H54 (cell line): Measurements from ENCODE around the gene HIKESHI.
"Not testable (repeated sequence)": the region's sequence is repeated elsewhere in the genome, so short reads cannot be mapped to it uniquely, and the experiment has no call there.

Experiments used
- DNase-seq: peaks from one replicate; pipeline ENCODE4 v3.0.0; 2011; ENCODE audit warnings: low spot score, mixed read lengths; ENCODE audit not compliant: insufficient read length
- FAIRE-seq: peaks from 3 replicates; lab custom pipeline; 2011; peaks lifted over from hg19 to GRCh38; lab: Jason Lieb, UNC
- POLR2A ChIP-seq: IDR thresholded peaks from 2 replicates; pipeline ENCODE4 v1.6.1; 2011; ENCODE audit warnings: low read depth, mild to moderate bottlenecking, low read length

HIKESHI gene

DNA sequence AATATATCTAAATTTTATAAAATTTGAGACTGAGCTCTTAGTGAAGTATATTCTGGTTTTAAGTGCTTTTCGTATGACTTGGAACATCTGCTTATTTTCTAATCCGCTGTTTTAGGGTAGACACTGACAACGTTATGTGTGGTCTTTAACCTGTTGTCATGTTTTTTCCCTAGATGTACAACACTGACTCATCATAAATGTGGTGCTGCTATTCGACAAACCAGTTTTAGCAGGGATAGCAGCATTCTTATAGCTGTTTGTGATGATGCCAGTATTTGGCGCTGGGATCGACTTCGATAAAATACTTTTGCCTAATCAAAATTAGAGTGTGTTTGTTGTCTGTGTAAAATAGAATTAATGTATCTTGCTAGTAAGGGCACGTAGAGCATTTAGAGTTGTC lies 23.8 kb upstream of the HIKESHI start:
- DNase-seq (no peak), FAIRE-seq (peak; percentile 75)
- no peak for TF ChIP-seq POLR2A

DNA sequence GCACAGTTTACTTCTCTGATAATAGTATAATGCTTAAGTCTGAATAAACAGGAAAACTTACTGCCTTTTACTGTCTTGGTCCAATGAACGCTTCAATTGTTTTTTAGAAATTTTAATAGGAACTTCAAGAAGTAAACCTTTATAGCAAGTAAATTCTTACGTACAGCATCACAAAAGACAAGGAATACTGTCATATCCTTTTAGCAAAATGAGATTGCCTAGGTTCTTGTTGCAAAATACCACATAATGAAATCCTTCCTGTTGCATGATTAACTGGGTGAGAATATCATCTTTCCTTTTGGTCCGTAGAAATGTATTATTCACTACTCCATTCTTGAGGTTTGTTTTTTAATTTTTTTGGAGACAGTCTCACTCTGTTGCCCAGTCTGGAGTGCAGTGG lies 22.3 kb upstream of the HIKESHI start:
- FAIRE-seq (peak; percentile 64), DNase-seq (no peak)
- no peak for TF ChIP-seq POLR2A

DNA sequence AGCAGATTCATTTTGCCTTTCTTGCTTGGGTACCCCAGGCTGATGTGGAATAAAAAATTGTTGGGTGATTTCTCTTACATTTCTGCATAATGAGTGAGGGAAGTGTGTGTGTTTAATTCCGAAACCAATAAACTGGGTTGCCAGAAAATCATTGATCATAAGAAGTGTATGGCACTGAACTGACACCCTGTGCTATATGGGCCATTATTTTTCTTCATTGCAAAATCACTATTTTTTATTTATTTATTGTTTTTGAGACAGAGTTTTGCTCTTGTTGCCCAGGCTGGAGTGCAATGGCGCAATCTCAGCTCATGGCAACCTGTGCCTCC lies 14.6 kb upstream of the HIKESHI start:
- no peak for TF ChIP-seq POLR2A
- DNase-seq (no peak), FAIRE-seq (no peak)

DNA sequence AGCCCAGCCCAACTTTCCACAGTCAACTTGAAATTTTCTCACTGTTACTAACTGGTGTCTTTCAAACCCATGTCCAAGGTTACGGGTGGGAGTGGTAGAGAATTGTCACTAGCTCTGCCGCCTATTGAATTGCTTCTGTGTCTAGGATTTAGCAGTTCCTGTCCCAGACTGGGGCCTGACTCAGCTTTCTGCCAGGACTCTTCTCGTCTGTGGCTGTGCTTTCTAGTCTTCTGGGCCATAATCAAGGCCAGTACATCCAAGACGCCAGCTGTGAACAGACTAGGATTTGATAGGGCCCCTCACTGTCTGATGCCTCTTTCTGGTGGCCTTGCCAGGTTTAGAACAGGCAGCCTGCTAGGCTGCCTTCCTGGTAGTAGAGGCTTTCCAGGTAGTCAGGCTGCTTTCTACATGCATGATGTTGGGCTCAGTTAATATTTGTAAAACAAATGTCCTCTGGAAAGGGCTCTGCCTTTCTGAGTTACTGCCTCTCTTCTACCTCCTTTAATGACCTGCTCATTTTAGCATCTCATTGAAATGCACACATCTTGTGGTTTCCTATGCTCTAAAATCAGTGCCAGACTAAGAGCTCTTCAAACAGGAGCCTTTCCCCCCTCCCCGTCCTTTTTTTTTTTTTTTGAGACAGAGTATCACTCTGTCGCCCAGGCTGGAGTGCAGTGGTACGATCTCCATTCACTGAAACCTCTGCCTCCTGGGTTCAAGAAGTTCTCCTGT lies 13.1 kb upstream of the HIKESHI start:
- DNase-seq (no peak), FAIRE-seq (no peak)
- no peak for TF ChIP-seq POLR2A

- DNase-seq = not testable (repeated sequence)
Measured at GRCh38 chr11:86289508-86290280, 12.3 kb upstream of the HIKESHI start.

DNA sequence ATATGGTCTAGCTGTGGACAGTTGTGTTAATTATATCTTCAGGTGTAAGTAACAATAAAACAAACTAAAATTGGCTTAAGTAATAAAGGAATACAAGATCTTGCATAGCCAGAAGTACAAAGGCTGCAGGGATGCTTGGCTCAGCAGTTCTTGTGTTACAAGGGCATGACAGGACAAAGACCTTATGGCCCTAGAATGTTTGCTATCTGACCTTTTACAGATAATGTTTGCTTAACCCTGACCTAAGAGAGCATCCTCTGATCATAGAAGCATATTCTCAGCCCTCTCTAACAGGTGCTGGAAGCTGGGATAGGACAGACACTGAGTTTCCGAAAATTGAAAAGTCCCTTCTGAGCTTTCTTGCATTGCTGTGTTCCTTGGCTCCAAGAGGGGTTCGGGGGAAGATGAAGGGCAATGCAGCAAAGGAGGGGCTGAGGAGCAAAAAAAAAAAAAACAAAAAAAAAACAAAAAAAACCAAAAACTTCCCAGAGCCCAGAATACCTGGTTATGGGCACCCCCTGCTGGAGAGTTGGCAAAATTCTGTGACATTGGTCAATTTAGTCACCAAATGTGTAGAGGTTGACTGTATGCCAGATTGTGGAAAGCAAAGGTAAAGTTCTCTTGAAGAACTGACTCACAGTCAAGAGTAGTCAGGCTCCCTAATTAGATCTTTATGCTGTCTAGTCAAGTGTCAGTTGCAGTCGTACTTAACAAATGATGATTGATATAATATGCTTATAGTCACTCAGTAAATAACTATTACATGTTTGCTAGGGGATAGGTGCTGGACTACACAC lies 10.4 kb upstream of the HIKESHI start:
- TF ChIP-seq POLR2A = no peak
- DNase-seq (peak; percentile 31), FAIRE-seq (peak; percentile 75)

More at GRCh38 chr11:86289508-86290280, 12.3 kb upstream of the HIKESHI start:
- not testable (repeated sequence) for FAIRE-seq

DNA sequence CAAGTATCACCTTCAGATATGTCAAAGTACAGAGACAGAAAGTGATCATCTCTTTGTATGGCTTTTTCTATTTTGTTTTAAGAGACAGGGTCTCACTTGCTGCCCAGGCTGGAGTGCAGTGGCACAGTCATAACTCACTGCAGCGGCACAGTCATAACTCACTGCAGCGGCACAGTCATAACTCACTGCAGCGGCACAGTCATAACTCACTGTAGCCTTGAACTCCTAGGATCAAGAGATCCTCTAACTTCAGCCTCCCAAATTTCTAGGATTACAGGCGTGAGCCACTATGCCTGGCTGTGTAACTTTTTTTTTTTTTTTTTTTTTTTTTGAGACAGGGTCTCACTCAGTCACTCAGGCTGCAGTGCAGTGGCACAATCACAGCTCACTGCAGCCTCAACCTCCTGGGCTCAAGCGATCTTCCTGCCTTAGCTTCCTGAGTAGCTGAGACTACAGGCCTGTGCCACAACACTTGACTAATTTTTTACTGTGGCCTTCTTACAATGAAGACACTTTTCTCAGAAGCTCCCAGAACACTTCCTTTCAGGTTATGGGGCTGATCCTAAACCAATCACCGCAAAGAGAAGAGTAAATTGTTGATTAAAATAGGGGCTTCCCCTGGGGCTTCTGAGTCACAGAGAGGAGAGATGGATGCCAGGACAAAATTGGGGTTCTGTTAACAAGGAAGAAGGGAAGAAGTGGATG lies 9.0 kb upstream of the HIKESHI start:
- FAIRE-seq = no peak
- TF ChIP-seq POLR2A = no peak
- no peak for DNase-seq

GRCh38 chr11:86294026-86294425 lies 8.0 kb upstream of the HIKESHI start:
- TF ChIP-seq POLR2A = no peak
- DNase-seq (no peak), FAIRE-seq (no peak)

DNA sequence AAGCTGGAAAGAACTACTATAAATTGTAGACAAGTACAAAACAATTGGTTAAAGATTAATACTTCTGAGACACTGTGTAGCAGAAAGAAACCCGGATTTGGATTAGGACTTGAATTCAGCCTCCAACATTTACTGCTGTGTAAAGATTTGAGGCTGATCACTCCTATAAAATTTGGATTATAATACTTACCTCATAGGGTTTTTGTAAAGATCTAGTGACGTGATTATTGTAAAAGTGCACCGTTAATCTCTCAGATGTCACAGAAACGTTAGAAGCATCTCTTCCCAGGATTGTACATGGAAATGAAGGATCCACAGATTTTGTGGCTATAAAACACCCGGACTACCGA lies 323 bp upstream of the HIKESHI start:
- FAIRE-seq (no peak), DNase-seq (no peak)
- no peak for TF ChIP-seq POLR2A

DNA sequence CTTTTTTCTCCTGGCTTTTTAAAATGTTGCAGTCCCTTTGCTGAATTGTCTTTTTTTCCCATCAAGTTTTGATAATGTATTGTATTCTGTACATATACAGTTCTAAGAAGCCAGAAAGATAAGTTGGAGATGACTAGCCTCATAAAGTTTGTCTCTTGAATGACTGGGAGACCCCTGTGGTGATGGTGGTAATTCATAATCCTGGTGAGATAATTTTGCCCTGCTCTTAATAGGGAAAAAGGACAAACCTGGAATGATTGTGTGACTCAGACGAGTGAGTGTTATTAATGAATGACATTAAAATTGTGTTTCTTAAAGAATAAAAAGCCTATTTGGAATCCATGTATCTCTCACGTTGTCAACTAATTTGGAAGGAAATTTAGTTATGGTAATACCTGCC lies 1.2 kb downstream of the HIKESHI start:
- DNase-seq (no peak), FAIRE-seq (peak; percentile 60)
- no peak for TF ChIP-seq POLR2A

GRCh38 chr11:86308710-86309109 lies 6.7 kb downstream of the HIKESHI start:
- not testable (repeated sequence) for FAIRE-seq

GRCh38 chr11:86313793-86314192 lies 11.8 kb downstream of the HIKESHI start:
- no peak for TF ChIP-seq POLR2A
- FAIRE-seq = peak; percentile 15
- no peak for DNase-seq

More at GRCh38 chr11:86308710-86309109, 6.7 kb downstream of the HIKESHI start:
- not testable (repeated sequence) for DNase-seq

DNA sequence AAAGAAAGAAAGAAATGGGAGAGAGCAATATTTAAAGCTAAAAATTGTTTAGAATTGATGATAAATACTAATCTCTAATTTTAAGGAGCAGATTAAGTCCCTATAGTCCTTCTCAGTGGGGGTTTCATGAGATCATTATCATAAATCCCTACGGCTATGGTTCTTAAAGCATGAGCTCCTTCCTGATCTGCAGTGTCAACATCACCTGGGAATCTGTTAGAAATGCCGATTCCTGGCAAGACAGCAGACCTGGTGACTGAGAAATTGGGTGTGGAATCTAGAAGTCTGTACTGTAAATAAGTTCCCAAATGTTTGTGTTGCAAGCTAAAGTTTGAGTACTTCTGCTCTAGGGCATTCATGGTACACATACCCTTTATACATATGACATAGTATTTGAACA lies 12.6 kb downstream of the HIKESHI start:
- no peak for FAIRE-seq
- no peak for DNase-seq
- no peak for TF ChIP-seq POLR2A
